HAP-1 (cell line): ENCODE results near the gene PHB1.
A peak's percentile ranks its signal among the peaks of the same experiment; 100 is the strongest.

Experiments
- DNase-seq, 2 experiments: peaks; one replicate each; pipeline ENCODE4 v3.0.0-alpha.2; 2016 to 2020; ENCODE audit warnings: low spot score in 2 of 2
- H3K27me3 ChIP-seq: fragments of 250-450 bp; sonication (Bioruptor Pico); 2 replicates; pipeline ENCODE4 v1.5.1; 2020; ENCODE audit warnings: low read depth, mild to moderate bottlenecking, moderate library complexity
- H3K36me3 ChIP-seq: fragments of 250-450 bp; sonication (Bioruptor Pico); replicated peaks from 2 replicates; pipeline ENCODE4 v1.5.1; 2020; ENCODE audit warnings: mild to moderate bottlenecking
- H3K4me1 ChIP-seq: fragments of 250-450 bp; sonication (Bioruptor Pico); 2 replicates; pipeline ENCODE4 v1.5.1; 2020; ENCODE audit warnings: mild to moderate bottlenecking
- H3K4me3 ChIP-seq: fragments of 250-450 bp; sonication (Bioruptor Pico); 2 replicates; pipeline ENCODE4 v1.5.1; 2020; ENCODE audit warnings: mild to moderate bottlenecking, moderate library complexity
- H3K9me3 ChIP-seq: fragments of 250-450 bp; sonication (Bioruptor Pico); 2 replicates; pipeline ENCODE4 v1.5.1; 2020; ENCODE audit warnings: mild to moderate bottlenecking, moderate library complexity
- in situ Hi-C: fragments of 300-500 bp; cut with MboI; formaldehyde crosslinking; loops from 3 replicates; pipeline ENCODE4 v1.14.3; 2020; ENCODE audit warnings: low sequenced_read_pairs, inconsistent platforms, mixed read lengths

PHB1 gene

DNA sequence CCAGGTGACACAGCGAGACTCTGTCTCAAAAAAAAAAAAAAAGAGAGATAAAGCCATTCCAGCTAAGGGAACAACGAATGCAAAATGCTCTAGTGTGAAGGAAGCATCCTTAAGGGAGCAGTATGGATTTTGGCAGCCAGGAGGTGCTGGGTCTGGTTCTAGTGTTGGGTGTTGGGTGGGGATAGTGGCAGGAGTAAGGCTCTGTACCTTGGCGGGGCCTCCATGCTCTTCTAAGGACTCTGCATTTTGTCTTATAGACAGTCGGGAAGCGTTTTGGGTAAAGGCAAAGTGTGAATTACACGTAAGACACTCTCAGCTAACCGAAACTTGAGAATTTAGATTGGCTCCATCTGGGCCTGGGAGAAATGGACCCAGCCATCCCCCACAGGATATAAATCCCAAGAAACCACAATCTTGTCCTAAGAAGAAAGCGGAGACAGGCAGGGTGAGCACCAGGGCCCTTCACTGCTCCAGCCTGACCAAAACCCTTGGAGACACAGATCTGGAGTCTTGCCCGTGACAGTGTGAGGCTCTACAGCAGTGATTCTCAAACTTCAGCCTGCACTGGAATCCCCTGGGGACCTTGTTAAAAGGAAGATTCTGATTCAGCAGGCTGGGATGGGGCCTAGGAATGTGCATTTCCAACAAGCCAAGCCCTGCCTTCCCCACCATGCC is 33.1 kb upstream of the PHB1 start:
- no peak for DNase-seq
- Histone ChIP-seq H3K27me3 (no peaks in the 10 kb centered on the region; the same call in 1 of the 2 replicates), H3K36me3 (no peaks in the 10 kb centered on the region), H3K4me1 (no peaks in the 10 kb centered on the region), H3K9me3 (no peaks in the 10 kb centered on the region), H3K4me3 (no peak overlapping the region)
- in situ Hi-C loops, result no loop called here

DNA sequence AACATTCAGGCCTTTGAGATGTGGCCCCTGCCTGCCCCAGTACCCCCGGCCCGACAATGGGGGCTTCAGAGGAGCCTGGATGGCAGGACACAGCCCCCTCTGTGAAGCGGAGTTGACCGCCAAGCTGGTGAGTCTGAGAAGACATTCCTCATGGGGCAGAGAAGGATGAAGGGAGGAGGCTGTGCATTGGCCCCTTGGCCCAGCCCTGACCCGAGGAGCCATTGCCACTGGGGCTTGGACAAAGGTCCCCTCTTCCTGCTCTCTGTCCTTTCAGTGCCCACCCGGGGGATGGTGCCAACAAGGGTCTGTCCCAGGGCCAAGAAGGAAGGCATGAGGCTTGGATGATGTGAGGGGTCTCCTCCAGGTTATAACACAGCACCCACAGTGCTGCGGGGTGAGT is 30.9 kb upstream of the PHB1 start:
- H3K9me3 ChIP-seq, result no peaks in the 10 kb centered on the region

DNA sequence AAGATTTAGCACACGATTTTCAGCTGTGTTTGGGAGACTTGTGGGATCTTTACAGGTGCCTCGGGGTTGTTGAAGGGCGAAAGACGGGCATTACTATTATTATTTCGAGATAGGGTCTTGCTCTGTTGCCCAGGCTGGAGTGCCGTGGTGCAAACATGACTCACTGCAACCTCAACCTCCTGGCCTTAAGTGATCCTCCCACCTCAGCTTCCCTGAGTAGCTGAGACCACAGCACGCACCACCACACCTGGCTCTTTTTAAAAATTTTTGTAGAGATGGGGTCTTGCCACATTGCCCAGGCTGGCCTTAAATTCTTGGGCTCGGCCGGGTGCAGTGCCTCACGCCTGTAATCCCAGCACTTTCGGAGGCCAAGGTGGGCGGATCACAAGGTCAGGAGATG is 29.7 kb upstream of the PHB1 start:
- no peaks in the 10 kb centered on the region for H3K9me3 ChIP-seq
- DNase-seq, result no peak
- H3K27me3 ChIP-seq, result no peaks in the 10 kb centered on the region; the same call in 1 of the 2 replicates
- no peak overlapping the region for H3K4me3 ChIP-seq
- in situ Hi-C loops, result no loop called here
- H3K4me1 ChIP-seq, result no peaks in the 10 kb centered on the region
- H3K36me3 ChIP-seq, result no peaks in the 10 kb centered on the region

More for the DNA sequence above, 30.9 kb upstream of the PHB1 start:
- Histone ChIP-seq H3K36me3 (no peaks in the 10 kb centered on the region), H3K4me1 (no peaks in the 10 kb centered on the region), H3K27me3 (no peaks in the 10 kb centered on the region; the same call in 1 of the 2 replicates), H3K4me3 (no peak overlapping the region)
- no peak for DNase-seq
- in situ Hi-C loops, result no loop called here

DNA sequence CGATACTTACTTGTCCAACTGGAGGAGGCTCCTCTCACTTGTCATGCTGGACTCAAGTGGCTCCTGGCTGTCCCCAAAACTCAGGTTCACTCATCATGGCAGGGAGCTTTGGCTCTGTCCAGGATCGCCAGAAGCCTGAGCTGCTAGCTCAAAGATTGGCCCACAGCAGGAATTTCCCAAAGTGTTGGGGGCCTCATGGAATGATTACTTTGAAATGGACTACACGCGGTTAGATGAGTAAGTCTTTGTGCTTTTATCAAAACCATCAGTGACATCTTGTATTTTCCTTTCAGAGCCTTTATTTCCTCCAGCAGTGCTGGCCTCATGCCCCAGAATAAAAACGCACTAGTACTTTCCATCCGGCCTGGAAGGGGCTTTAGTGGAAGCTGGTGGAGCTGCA is 29.2 kb upstream of the PHB1 start:
- no peaks in the 10 kb centered on the region for H3K4me1 ChIP-seq
- no peaks in the 10 kb centered on the region for H3K36me3 ChIP-seq
- no peak for DNase-seq
- no peaks in the 10 kb centered on the region for H3K9me3 ChIP-seq
- in situ Hi-C loops, result no loop called here
- H3K4me3 ChIP-seq, result no peak overlapping the region
- H3K27me3 ChIP-seq, result peaks cover 5% of the 10 kb centered on the region; the same call in 1 of the 2 replicates

DNA sequence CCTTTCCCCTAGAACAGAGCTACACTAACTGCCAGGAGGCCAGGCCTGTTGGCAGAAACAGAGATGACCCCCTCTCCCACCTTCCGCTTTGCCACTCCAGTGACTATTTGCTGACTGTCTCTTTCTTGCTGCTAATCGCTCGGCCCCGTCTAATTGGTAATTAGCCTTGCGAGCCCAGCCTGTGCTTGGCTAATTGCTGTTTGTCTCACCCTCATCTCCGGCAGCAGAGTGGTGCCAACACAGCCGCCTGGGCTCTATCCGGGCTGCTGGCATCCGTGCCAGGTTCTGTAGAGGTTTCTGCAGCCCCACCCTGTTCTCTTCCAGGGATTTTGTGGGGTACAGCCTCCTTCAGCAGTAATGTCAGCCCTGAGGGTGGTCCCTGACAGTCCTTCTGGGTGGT is 27.4 kb upstream of the PHB1 start:
- no peaks in the 10 kb centered on the region for H3K4me1 ChIP-seq
- H3K4me3 ChIP-seq, result no peak overlapping the region
- H3K27me3 ChIP-seq, result peaks cover 6% of the 10 kb centered on the region; the same call in 1 of the 2 replicates
- DNase-seq, result no peak
- in situ Hi-C loops, result no loop called here
- H3K9me3 ChIP-seq, result no peaks in the 10 kb centered on the region
- no peaks in the 10 kb centered on the region for H3K36me3 ChIP-seq

DNA sequence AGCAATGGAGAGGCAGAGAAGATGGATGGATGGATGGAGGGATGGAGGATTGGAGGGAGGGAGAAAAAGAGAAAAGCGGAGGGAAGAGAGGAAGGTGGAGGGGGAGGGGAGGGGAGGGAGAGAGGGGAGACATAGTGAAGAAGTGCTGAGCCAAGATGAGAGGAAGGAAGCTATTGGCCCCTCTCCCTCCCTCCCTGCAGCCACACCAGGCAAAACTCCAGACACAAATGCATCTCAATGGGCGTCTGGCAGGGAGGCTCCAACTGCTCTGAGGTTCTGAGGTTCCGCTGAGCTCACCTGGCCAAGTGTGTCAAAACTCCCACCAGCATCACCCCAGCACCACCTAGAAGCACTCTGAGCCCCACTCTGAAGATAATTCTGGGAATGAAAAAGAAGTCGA is 26.9 kb upstream of the PHB1 start:
- no peaks in the 10 kb centered on the region for H3K4me1 ChIP-seq
- in situ Hi-C loops, result no loop called here
- no peak overlapping the region for H3K4me3 ChIP-seq
- DNase-seq, result no peak
- no peaks in the 10 kb centered on the region for H3K9me3 ChIP-seq
- peaks cover 6% of the 10 kb centered on the region; the same call in 1 of the 2 replicates for H3K27me3 ChIP-seq
- no peaks in the 10 kb centered on the region for H3K36me3 ChIP-seq

DNA sequence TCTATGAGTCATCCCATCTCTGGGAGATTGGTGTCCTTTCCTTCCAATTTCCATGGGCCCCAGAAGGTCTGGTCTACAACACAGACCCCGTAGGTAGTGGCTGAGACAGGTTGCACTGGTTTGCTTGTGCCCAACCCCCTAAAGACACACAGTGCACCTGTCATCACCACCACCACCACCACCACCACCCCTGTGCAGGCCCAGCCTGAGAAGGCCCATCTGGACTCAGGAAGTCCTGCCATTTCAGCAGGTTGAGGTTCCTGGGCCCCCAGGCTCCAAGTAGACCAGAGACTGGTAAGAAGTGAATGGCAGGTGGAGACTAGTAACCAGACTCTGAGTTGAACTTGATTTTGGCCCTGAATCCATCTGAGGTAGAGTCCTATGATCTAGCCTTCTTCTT is 25.9 kb upstream of the PHB1 start:
- Histone ChIP-seq H3K4me1 (no peaks in the 10 kb centered on the region), H3K4me3 (no peak overlapping the region), H3K27me3 (peaks cover 6% of the 10 kb centered on the region; the same call in 1 of the 2 replicates), H3K36me3 (no peaks in the 10 kb centered on the region), H3K9me3 (no peaks in the 10 kb centered on the region)
- in situ Hi-C loops, result no loop called here
- no peak for DNase-seq

DNA sequence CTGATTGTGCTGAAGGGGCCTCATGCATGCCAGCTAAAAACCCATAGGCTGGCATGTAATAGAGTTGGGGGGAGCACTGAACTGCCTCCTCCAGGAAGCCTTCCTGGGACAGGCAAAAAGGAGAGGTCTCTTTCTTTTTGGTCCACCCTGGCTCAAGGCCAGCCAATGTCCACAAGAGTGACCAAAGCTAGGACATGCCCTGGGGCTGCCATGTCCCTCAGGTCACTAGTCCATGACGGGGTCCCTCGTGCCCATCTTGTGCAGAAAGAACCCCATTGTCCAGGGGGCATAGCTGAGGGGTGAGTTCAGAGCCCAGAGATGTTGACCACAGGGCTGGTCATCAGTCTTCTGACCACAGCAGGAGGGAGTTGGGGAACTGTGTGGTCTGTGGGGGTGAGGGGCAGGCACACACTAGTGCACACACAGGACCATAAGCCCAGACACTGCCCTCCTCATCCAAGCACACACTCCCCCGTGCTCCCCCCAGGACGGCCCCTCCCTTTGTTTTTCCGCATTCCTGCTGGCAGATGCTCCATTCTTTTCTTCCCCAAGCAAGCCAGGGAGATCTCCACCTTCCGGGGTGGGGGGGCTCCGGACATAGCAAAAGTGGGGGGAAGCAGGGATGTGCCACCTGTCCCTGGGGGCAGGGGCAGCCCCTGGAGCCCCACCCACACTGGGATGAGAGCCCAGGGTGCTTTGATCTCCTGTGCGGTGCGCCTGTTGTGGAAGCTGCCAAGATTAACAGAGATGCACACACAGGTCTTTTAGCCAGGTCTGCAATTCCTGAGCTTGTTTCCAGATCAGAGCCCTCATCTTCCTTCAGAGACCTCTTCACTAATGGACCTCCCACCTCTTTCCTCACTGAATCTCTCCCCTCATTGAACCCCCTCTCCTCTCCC is 25.2 kb upstream of the PHB1 start:
- no peaks in the 10 kb centered on the region for H3K4me1 ChIP-seq
- DNase-seq, result no peak
- H3K36me3 ChIP-seq, result no peaks in the 10 kb centered on the region
- no peak overlapping the region for H3K4me3 ChIP-seq
- in situ Hi-C loops, result loop anchor here (10.0 kb wide), 1 partner anchor 115 kb away; no protein-coding TSS in a partner anchor
- peaks cover 6% of the 10 kb centered on the region; the same call in 1 of the 2 replicates for H3K27me3 ChIP-seq
- H3K9me3 ChIP-seq, result no peaks in the 10 kb centered on the region

DNA sequence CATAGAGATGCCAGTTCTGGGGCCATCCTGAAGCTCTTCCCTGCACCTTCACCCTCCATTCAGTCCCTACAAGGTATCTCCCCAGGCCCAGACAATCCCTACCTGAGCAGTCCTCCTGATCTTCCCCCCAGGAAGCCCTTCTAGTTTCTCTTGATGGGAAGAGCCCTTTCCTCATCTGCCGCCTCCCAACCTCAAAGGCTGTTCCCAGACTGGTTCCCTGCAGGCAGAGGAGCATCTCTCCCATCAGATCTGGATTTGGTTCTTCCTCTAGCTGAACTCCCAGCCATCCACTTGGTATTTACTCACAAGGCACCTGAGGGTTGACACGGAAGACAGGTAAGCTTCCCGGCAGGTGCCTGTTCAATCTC is 24.6 kb upstream of the PHB1 start:
- Histone ChIP-seq H3K4me3 (no peak overlapping the region), H3K9me3 (no peaks in the 10 kb centered on the region), H3K27me3 (peaks cover 6% of the 10 kb centered on the region; the same call in 1 of the 2 replicates), H3K4me1 (no peaks in the 10 kb centered on the region), H3K36me3 (no peaks in the 10 kb centered on the region)
- in situ Hi-C loops, result loop anchor here (10.0 kb wide), 1 partner anchor 116 kb away; no protein-coding TSS in a partner anchor
- no peak for DNase-seq

DNA sequence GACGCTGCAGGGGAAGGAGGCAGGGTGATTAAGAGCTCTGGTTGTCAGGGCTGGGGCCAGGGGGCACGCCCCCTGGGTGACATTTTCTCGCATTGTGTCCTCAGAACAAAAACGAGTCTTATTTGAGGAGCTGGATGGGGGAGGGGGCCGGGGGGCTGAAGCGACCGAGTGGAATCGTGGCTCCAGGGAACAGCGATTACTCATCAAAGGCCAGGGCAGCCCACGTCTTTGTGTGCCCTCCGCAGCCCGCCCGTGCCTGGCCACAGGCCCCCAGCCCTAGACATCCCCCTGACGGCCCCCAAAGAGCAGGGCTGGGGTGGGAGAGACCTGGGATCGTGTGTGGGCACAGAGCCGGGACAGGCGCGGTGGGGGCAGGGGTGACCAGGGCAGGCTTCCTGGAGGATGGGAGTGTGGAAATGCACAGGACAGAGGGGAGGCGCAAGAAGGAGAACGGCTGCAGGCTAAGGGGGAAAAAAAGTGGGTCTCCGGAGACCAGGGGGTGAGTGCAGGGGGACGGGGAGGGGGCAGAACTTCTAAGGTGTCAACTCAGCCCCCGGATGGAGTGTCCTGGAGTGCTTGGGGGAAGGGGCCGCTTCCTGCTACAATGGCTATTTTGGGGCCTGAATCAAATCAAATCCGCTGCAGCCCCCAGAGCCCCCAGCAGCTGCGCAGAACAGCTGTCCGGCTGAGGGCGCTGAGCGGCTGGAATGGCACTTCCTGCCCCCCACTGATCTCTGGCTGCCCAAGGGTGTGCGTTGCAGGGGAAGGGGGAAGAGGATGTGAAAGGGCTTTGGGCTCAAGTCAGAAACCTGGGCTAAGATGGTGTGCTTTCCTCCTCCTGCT is 24.0 kb upstream of the PHB1 start:
- in situ Hi-C loops, result loop anchor here (10.0 kb wide), 1 partner anchor 116 kb away; no protein-coding TSS in a partner anchor
- Histone ChIP-seq H3K27me3 (peaks cover 6% of the 10 kb centered on the region; the same call in 1 of the 2 replicates), H3K4me3 (no peak overlapping the region), H3K4me1 (no peaks in the 10 kb centered on the region), H3K36me3 (no peaks in the 10 kb centered on the region), H3K9me3 (no peaks in the 10 kb centered on the region)
- peak in 1 of 2 experiments; percentile 29 for DNase-seq

DNA sequence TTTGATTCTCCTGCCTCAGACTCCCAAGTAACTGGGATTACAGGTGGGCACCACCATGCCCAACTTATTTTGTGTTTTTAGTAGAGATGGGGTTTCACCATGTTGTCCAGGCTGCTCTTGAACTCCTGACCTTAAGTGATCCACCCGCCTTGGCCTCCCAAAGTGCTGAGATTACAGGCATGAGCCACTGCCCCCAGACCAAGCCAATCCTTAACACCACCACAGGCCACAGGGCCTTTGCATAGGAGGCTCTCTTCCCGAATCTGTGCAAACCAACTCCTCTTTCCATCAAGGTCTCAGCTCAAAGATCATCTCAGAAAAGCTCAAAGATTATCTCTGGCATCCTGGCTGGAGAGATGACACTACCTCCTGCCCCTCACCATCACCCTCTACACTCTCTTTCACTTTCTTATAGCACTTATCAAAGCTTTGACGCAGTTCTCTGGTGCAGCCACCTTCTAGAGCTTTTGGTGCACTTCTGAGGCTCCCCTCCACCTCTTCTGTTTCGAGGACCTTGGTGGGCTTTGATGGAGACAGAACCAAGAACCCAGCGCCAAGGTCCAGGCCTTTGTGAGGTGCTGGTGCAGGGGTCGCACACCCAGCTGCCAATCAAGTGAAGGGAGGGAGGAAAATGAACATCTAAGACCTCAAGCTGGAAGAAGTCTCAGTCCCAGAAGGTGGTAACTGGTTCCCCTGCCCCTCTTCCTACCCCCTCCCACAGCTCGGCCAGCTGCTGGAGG is 23.2 kb upstream of the PHB1 start:
- H3K9me3 ChIP-seq, result no peaks in the 10 kb centered on the region
- H3K4me3 ChIP-seq, result no peak overlapping the region
- in situ Hi-C loops, result loop anchor here (10.0 kb wide), 1 partner anchor 117 kb away; no protein-coding TSS in a partner anchor
- no peak for DNase-seq
- no peaks in the 10 kb centered on the region for H3K36me3 ChIP-seq
- no peaks in the 10 kb centered on the region for H3K4me1 ChIP-seq
- H3K27me3 ChIP-seq, result peaks cover 6% of the 10 kb centered on the region; the same call in 1 of the 2 replicates

DNA sequence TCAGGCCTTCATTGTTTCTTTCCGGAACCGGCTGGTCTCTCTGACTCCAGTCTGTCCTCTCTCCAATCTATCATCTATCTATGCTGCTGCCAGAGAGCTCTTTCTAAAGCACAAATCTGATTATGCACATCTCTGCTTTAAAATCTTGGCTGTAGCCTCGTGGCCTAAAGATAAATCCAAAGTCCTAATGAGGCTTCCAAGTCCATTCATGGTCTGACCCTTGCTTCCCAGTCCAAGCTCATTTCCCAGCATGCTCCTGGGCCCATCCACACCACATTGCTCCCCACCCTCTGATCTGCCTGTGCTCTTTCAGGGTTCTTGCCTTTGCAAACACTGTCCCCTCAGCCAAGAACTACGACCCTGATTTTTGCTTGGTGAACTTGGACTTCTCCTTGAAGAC is 21.5 kb upstream of the PHB1 start:
- Histone ChIP-seq H3K9me3 (no peaks in the 10 kb centered on the region), H3K4me1 (no peaks in the 10 kb centered on the region), H3K4me3 (no peak overlapping the region), H3K36me3 (no peaks in the 10 kb centered on the region), H3K27me3 (peaks cover 6% of the 10 kb centered on the region; the same call in 1 of the 2 replicates)
- in situ Hi-C loops, result loop anchor here (10.0 kb wide), 1 partner anchor 119 kb away; no protein-coding TSS in a partner anchor
- DNase-seq, result no peak

DNA sequence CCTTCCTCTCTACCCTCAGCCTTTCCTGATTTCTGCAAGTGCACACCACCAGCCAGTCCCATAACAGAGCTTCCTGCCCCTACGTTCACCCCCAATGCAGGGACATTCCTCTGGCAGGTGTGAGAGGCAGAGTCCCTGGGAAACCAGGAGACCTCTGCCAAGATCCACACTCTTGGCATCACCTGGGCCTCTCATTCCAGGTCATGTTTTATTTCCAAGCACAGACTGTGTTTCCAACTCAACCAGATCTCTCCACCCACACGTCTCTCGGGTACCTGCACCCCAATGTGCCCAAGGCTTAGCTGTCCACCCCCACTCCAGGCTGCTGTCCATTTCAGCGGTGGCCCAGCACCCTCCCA is 21.0 kb upstream of the PHB1 start:
- in situ Hi-C loops, result loop anchor here (10.0 kb wide), 1 partner anchor 119 kb away; no protein-coding TSS in a partner anchor
- Histone ChIP-seq H3K4me1 (no peaks in the 10 kb centered on the region), H3K36me3 (no peaks in the 10 kb centered on the region), H3K27me3 (peaks cover 6% of the 10 kb centered on the region; the same call in 1 of the 2 replicates), H3K9me3 (no peaks in the 10 kb centered on the region), H3K4me3 (no peak overlapping the region)
- DNase-seq, result no peak
